ENCODE measurements around the gene PADI1.

Gene PADI1

DNA sequence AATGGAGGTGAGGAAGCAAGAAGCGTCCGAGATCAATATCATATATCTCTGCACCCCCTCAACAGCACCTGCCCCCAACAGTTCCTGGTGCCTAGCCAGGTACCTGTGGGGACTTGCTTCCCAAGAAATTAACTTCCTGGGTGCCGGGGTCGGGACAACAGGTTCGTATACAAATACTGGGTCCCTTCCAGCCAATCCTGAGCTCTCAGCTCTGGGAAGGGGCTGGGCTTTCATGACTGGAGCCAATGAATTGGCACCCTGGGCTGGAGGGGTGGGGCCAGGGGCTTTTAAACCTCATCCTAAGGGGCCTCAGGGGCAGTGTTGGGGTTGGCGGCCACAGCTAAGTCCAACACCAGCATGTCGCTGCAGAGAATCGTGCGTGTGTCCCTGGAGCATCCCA lies 43.9 kb downstream of the PADI1 start, which contains the start of gene PADI3:
Gene PADI3 (plus strand): TSS at position 318 of the 400 bp plus-strand sequence. CDS start 40 bp downstream, at position 358.
- Histone ChIP-seq H3K9me3 (ENCODE audit: control insufficient read depth, insufficient read depth, low read length) (no peaks in the 10 kb centered on the region), H3K4me1 (ENCODE audit: control insufficient read depth, insufficient read depth, low read length) (no peaks in the 10 kb centered on the region), H3K9ac (ENCODE audit: low read depth, low read length) (no peak within 1 kb of the TSS), H3K27me3 (ENCODE audit: control insufficient read depth, insufficient read depth, low read length) (no peaks in the 10 kb centered on the region), H3K36me3 (ENCODE audit: control insufficient read depth, insufficient read depth, low read length) (no peaks in the 10 kb centered on the region), H3K27ac (ENCODE audit: low read depth, low read length) (no peak within 1 kb of the TSS), H3K4me3 (ENCODE audit: low read depth, low read length) (no peak within 1 kb of the TSS)

DNA sequence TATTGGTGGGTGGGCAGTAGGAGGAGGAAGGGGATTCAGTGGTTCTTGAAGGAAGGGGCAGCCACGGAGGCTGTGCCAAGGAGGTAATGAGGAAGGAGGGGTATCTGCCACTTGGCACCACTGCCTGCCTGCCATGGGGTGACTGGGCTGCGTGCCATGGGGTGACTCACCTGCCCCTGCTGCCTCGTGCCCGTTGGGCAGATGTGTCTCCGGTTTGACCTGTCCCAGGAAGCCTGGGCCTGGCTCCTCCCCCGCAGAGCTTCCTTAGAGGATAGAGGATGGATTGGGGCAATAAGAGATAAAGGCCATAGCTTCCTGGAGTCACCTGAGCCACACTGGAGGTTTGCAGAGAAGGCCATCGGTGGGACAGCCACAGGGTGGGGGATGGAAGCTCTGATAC lies 45.7 kb downstream of the PADI1 start:
- H3K27ac ChIP-seq (ENCODE audit: low read depth, low read length), result no peak overlapping the region
- no peak overlapping the region for H3K9ac ChIP-seq (ENCODE audit: low read depth, low read length)
- H3K4me1 ChIP-seq (ENCODE audit: control insufficient read depth, insufficient read depth, low read length), result no peaks in the 10 kb centered on the region
- no peaks in the 10 kb centered on the region for H3K27me3 ChIP-seq (ENCODE audit: control insufficient read depth, insufficient read depth, low read length)
- no peak overlapping the region for H3K4me3 ChIP-seq (ENCODE audit: low read depth, low read length)
- H3K36me3 ChIP-seq (ENCODE audit: control insufficient read depth, insufficient read depth, low read length), result no peaks in the 10 kb centered on the region
- no peaks in the 10 kb centered on the region for H3K9me3 ChIP-seq (ENCODE audit: control insufficient read depth, insufficient read depth, low read length)

DNA sequence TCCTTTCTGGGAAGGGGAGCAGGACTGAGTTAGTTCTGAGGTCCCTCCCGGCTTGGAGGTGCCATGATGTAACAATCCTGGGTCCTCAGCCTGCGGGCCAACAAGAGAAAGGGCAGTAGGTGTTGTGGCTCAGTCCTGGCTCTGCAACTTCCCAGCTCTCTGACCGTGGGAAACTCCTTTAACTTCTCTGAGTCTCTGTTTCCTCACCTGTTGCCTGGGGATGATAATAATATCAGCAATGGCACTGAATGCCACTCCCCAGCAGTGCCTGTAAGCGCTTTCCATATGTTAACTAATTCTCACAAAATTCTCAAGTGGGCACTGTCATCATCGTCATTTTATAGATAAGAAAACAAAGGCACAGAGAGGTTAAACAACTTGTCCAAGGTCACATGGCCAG lies 46.3 kb downstream of the PADI1 start:
- Histone ChIP-seq H3K4me1 (ENCODE audit: control insufficient read depth, insufficient read depth, low read length) (no peaks in the 10 kb centered on the region), H3K27me3 (ENCODE audit: control insufficient read depth, insufficient read depth, low read length) (no peaks in the 10 kb centered on the region), H3K9ac (ENCODE audit: low read depth, low read length) (no peak overlapping the region), H3K27ac (ENCODE audit: low read depth, low read length) (no peak overlapping the region), H3K4me3 (ENCODE audit: low read depth, low read length) (no peak overlapping the region), H3K9me3 (ENCODE audit: control insufficient read depth, insufficient read depth, low read length) (no peaks in the 10 kb centered on the region), H3K36me3 (ENCODE audit: control insufficient read depth, insufficient read depth, low read length) (no peaks in the 10 kb centered on the region)

DNA sequence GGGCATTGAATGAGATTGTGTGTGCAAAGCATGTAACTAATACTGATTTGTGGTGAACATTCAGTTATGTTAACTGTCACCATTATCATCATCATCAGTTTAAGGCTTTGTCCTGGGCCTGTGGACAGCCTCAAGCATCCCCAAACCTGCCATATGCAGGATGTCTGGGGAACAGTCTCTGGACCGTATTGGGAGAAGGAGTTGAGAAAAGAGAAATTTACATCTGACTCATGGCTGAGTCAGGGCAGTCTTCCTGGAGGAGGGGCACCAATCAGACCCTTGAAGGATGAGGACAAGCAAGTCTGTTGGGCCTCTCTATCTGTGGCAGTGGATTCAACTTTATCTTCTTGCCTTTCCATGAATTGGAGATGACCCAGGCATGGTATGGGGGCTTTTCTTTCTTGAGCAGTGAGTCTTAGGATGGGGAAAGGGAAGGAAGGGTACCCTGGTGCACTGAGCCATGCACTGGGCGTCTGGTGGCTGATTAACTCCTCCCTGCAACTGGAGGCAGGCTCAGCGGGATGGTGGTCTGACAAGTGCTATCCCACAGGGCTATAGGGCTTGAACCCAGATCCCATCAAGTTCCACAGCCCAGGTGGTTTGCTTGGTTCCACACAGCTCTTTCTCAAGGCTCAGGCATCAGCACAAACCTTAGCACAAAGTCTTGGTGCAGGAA lies 46.9 kb downstream of the PADI1 start:
- Histone ChIP-seq H3K27ac (ENCODE audit: low read depth, low read length) (no peak overlapping the region), H3K36me3 (ENCODE audit: control insufficient read depth, insufficient read depth, low read length) (no peaks in the 10 kb centered on the region), H3K9me3 (ENCODE audit: control insufficient read depth, insufficient read depth, low read length) (no peaks in the 10 kb centered on the region), H3K27me3 (ENCODE audit: control insufficient read depth, insufficient read depth, low read length) (no peaks in the 10 kb centered on the region), H3K4me3 (ENCODE audit: low read depth, low read length) (no peak overlapping the region), H3K4me1 (ENCODE audit: control insufficient read depth, insufficient read depth, low read length) (no peaks in the 10 kb centered on the region), H3K9ac (ENCODE audit: low read depth, low read length) (no peak overlapping the region)

DNA sequence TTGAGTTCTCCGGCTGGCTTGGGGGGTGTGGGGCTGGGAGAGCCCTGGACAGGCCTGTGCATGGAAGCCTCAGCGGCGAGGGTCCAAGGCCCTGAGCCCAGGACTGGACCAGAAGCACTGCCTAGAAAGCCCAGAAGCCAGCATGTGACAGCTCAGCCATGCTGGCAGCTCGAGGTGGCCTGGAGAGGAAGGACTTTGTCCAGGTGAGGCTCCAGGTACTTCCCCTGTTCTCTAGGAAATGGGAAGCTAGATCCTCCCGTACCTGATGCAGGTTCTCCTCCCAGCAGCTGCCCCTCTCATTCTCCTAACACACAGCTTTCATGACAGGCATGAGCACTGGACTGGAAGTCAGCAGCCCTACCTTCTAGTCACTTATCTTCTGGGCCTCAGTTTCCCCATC lies 50.4 kb downstream of the PADI1 start:
- no peaks in the 10 kb centered on the region for H3K27me3 ChIP-seq (ENCODE audit: control insufficient read depth, insufficient read depth, low read length)
- H3K9me3 ChIP-seq (ENCODE audit: control insufficient read depth, insufficient read depth, low read length), result no peaks in the 10 kb centered on the region
- no peak overlapping the region for H3K27ac ChIP-seq (ENCODE audit: low read depth, low read length)
- H3K36me3 ChIP-seq (ENCODE audit: control insufficient read depth, insufficient read depth, low read length), result no peaks in the 10 kb centered on the region
- no peak overlapping the region for H3K4me3 ChIP-seq (ENCODE audit: low read depth, low read length)
- H3K9ac ChIP-seq (ENCODE audit: low read depth, low read length), result no peak overlapping the region
- no peaks in the 10 kb centered on the region for H3K4me1 ChIP-seq (ENCODE audit: control insufficient read depth, insufficient read depth, low read length)

DNA sequence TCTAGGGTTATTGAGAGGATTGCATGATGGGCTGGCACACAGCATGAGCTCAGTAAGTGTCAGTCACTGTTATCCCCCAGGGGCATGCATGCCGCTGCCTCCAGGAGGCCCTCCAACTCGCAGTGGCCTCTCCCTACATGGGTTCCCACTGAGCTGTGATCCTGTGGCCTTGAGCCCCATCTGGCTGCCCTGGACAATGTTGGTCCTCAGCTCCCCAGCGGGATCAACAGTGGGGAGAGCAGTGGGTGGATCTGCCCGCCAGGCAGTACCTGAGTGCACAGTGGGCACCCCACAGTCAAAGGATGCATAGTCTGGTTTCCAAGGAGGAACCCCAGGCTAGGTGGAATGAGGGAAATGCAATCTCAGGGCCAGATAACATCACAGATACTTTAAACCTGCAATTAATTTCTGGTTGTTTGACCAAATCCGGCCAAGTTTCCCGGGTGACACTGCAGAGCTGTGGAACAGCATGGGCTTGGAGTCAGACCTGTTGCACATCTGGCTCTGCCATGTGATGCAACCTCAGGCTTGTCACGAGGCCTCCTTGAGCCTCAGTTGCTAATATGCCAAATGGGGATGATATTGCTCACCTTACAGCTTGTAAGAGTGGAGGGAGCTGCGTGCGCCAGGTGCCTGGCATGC lies 53.3 kb downstream of the PADI1 start:
- Histone ChIP-seq H3K27ac (ENCODE audit: low read depth, low read length) (no peak overlapping the region), H3K4me1 (ENCODE audit: control insufficient read depth, insufficient read depth, low read length) (no peaks in the 10 kb centered on the region), H3K27me3 (ENCODE audit: control insufficient read depth, insufficient read depth, low read length) (no peaks in the 10 kb centered on the region), H3K9me3 (ENCODE audit: control insufficient read depth, insufficient read depth, low read length) (no peaks in the 10 kb centered on the region), H3K4me3 (ENCODE audit: low read depth, low read length) (no peak overlapping the region), H3K9ac (ENCODE audit: low read depth, low read length) (no peak overlapping the region), H3K36me3 (ENCODE audit: control insufficient read depth, insufficient read depth, low read length) (no peaks in the 10 kb centered on the region)

DNA sequence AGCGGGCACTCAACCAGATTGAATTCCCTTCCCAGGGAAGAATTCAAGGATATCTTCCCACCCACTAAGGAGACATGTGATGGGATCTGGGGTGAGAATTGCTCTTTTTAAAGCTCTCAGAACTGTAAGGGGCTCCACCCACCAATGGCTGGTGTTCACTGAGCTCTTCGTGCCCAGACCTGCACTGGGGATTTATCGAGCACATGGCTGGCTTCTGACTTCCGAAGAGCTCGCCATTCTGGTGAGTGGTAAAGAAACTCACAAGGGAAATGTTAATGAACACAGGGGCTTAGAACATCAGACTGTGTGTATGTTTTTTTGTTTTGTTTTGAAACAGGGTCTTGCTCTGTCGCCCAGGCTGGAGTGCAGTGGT lies 53.8 kb downstream of the PADI1 start:
- Histone ChIP-seq H3K36me3 (ENCODE audit: control insufficient read depth, insufficient read depth, low read length) (no peaks in the 10 kb centered on the region), H3K4me3 (ENCODE audit: low read depth, low read length) (no peak overlapping the region), H3K9ac (ENCODE audit: low read depth, low read length) (no peak overlapping the region), H3K27ac (ENCODE audit: low read depth, low read length) (no peak overlapping the region), H3K9me3 (ENCODE audit: control insufficient read depth, insufficient read depth, low read length) (no peaks in the 10 kb centered on the region), H3K27me3 (ENCODE audit: control insufficient read depth, insufficient read depth, low read length) (no peaks in the 10 kb centered on the region), H3K4me1 (ENCODE audit: control insufficient read depth, insufficient read depth, low read length) (no peaks in the 10 kb centered on the region)

DNA sequence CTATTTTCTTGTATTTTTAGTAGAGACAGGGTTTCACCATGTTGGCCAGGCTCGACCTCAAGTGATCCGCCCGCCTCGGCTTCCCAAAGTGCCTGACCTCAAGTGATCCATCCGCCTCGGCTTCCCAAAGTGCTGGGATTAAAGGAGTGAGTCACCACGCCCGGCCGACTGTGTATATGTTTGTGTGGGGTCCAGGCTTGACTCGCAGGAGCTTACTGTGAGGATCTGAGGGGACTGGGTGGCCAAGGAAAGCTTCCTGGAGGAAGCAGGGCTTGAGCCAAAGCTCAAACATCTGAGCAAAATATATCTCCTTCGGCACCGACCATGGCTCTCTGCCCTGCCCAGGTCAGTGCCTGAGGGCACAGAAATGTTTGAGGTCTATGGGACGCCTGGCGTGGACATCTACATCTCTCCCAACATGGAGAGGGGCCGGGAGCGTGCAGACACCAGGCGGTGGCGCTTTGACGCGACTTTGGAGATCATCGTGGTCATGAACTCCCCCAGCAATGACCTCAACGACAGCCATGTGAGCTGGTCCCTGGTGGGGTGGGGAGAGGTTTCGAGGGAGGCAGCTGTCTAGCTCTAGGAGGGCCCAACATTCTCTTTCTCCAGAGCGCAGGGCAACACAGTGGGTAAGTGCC lies 54.4 kb downstream of the PADI1 start:
- Histone ChIP-seq H3K9me3 (ENCODE audit: control insufficient read depth, insufficient read depth, low read length) (no peaks in the 10 kb centered on the region), H3K9ac (ENCODE audit: low read depth, low read length) (no peak overlapping the region), H3K27ac (ENCODE audit: low read depth, low read length) (no peak overlapping the region), H3K36me3 (ENCODE audit: control insufficient read depth, insufficient read depth, low read length) (no peaks in the 10 kb centered on the region), H3K27me3 (ENCODE audit: control insufficient read depth, insufficient read depth, low read length) (no peaks in the 10 kb centered on the region), H3K4me3 (ENCODE audit: low read depth, low read length) (no peak overlapping the region), H3K4me1 (ENCODE audit: control insufficient read depth, insufficient read depth, low read length) (no peaks in the 10 kb centered on the region)

DNA sequence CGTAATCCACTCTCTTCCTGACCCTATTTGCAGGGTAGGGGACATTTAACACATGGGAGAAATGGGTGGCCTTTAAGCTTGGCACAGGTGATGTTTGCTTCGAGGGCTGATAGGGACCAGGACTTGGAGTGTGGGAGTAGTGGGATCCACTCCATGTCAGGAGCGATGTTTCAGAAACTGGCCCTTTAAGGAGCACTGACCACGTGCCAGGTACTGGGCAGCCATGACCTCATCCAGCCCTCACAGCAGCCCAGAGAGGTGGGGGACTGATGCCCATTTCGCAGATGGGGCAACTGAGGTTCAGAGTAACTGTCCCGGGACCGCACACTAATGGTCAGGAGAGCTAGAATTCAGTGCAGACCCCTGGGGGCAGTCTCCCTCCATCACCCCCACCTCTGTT lies 55.3 kb downstream of the PADI1 start:
- Histone ChIP-seq H3K36me3 (ENCODE audit: control insufficient read depth, insufficient read depth, low read length) (no peaks in the 10 kb centered on the region), H3K9me3 (ENCODE audit: control insufficient read depth, insufficient read depth, low read length) (no peaks in the 10 kb centered on the region), H3K4me3 (ENCODE audit: low read depth, low read length) (no peak overlapping the region), H3K9ac (ENCODE audit: low read depth, low read length) (no peak overlapping the region), H3K27ac (ENCODE audit: low read depth, low read length) (no peak overlapping the region), H3K27me3 (ENCODE audit: control insufficient read depth, insufficient read depth, low read length) (no peaks in the 10 kb centered on the region), H3K4me1 (ENCODE audit: control insufficient read depth, insufficient read depth, low read length) (no peaks in the 10 kb centered on the region)

DNA sequence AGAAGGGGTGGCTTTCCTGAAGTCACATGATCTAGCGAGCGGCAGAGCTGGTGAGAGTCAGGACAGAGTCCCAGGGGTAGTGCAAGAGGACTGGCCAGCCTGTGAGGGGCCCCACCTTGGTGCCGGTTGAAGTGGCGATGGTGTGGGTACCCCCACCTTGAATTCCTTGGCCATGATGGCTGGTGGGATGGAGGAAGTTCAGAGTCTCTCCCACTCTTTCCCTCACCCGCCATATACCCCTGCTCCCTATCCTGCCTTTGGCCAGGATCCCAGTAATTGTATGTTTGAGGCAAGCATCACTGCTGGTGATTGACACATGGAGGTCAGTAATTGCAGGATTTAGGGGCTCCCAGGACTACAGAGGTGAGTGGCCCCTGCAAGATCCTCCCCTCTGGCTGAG lies 55.8 kb downstream of the PADI1 start:
- H3K4me3 ChIP-seq (ENCODE audit: low read depth, low read length), result no peak overlapping the region
- H3K9ac ChIP-seq (ENCODE audit: low read depth, low read length), result no peak overlapping the region
- no peak overlapping the region for H3K27ac ChIP-seq (ENCODE audit: low read depth, low read length)
- H3K36me3 ChIP-seq (ENCODE audit: control insufficient read depth, insufficient read depth, low read length), result no peaks in the 10 kb centered on the region
- no peaks in the 10 kb centered on the region for H3K9me3 ChIP-seq (ENCODE audit: control insufficient read depth, insufficient read depth, low read length)
- no peaks in the 10 kb centered on the region for H3K4me1 ChIP-seq (ENCODE audit: control insufficient read depth, insufficient read depth, low read length)
- no peaks in the 10 kb centered on the region for H3K27me3 ChIP-seq (ENCODE audit: control insufficient read depth, insufficient read depth, low read length)

DNA sequence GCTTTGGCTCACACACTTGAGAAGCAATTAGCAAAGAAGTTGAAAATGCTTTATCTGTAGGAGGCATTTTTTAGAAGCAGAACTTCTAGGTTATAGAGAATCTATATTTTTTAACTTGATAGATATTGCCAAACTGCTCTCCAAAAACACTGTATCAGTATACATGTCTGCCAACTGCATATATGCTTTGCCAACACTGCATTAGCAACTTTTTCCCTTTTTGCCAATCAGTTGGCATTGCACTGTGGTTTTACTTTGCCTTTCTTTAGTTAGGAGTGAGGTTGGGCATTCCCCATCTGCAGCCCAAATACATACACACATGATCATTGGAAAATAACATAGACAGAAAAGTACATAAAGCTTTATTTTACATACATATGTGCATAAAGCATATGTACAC lies 59.0 kb downstream of the PADI1 start:
- no peaks in the 10 kb centered on the region for H3K9me3 ChIP-seq (ENCODE audit: control insufficient read depth, insufficient read depth, low read length)
- H3K4me1 ChIP-seq (ENCODE audit: control insufficient read depth, insufficient read depth, low read length), result no peaks in the 10 kb centered on the region
- H3K4me3 ChIP-seq (ENCODE audit: low read depth, low read length), result no peak overlapping the region
- no peak overlapping the region for H3K27ac ChIP-seq (ENCODE audit: low read depth, low read length)
- H3K27me3 ChIP-seq (ENCODE audit: control insufficient read depth, insufficient read depth, low read length), result no peaks in the 10 kb centered on the region
- H3K36me3 ChIP-seq (ENCODE audit: control insufficient read depth, insufficient read depth, low read length), result no peaks in the 10 kb centered on the region
- H3K9ac ChIP-seq (ENCODE audit: low read depth, low read length), result no peak overlapping the region
